T-helper 1 cell treated with Interleukin-12 subunit alpha and Interleukin-12 subunit beta and Interleukin-4 antibody, amounts not matched to agents 30 μg/mL and 1 μg/mL, for 36 hours (primary cell): Measurements from ENCODE around the gene POMT2.
"Not testable (repeated sequence)": the region's sequence is repeated elsewhere in the genome, so short reads cannot be mapped to it uniquely, and the experiment has no call there.

Experiments used
- H3K27ac Mint-ChIP-seq: one replicate; pipeline ENCODE4 v1.8.0; 2021; ENCODE audit warnings: mild to moderate bottlenecking, mixed read lengths
- H3K27me3 Mint-ChIP-seq: one replicate; pipeline ENCODE4 v1.8.0; 2021; ENCODE audit warnings: low read depth, mixed read lengths
- H3K36me3 Mint-ChIP-seq: one replicate; pipeline ENCODE4 v1.8.0; 2021; ENCODE audit warnings: low read depth, mixed read lengths
- H3K4me1 Mint-ChIP-seq: one replicate; pipeline ENCODE4 v1.8.0; 2021; ENCODE audit warnings: low read depth, mixed read lengths
- H3K4me3 Mint-ChIP-seq: one replicate; pipeline ENCODE4 v1.8.0; 2021; ENCODE audit warnings: mild to moderate bottlenecking, moderate library complexity, mixed read lengths
- H3K9me3 Mint-ChIP-seq: one replicate; pipeline ENCODE4 v1.8.0; 2021; ENCODE audit warnings: mixed read lengths

Gene POMT2

GRCh38 chr14:77296906-77297305 is 23.8 kb downstream of the POMT2 start:
- H3K27me3 Mint-ChIP-seq: no peaks in the 10 kb centered on the region
- H3K4me1 Mint-ChIP-seq: no peaks in the 10 kb centered on the region
- H3K9me3 Mint-ChIP-seq: no peaks in the 10 kb centered on the region
- H3K4me3 Mint-ChIP-seq: no peak overlapping the region
- H3K27ac Mint-ChIP-seq: no peak overlapping the region
- no peaks in the 10 kb centered on the region for H3K36me3 Mint-ChIP-seq

GRCh38 chr14:77296155-77296554 is 24.5 kb downstream of the POMT2 start:
- Mint-ChIP-seq H3K27ac (no peak overlapping the region), H3K9me3 (no peaks in the 10 kb centered on the region), H3K4me1 (no peaks in the 10 kb centered on the region), H3K4me3 (no peak overlapping the region), H3K36me3 (no peaks in the 10 kb centered on the region), H3K27me3 (no peaks in the 10 kb centered on the region)

GRCh38 chr14:77290705-77291104 is 30.0 kb downstream of the POMT2 start:
- H3K27ac Mint-ChIP-seq: no peak overlapping the region
- H3K27me3 Mint-ChIP-seq: no peaks in the 10 kb centered on the region
- no peaks in the 10 kb centered on the region for H3K9me3 Mint-ChIP-seq
- no peaks in the 10 kb centered on the region for H3K36me3 Mint-ChIP-seq
- no peak overlapping the region for H3K4me3 Mint-ChIP-seq
- H3K4me1 Mint-ChIP-seq: no peaks in the 10 kb centered on the region

GRCh38 chr14:77286576-77286975 is 34.1 kb downstream of the POMT2 start:
- Mint-ChIP-seq H3K27me3 (no peaks in the 10 kb centered on the region), H3K36me3 (no peaks in the 10 kb centered on the region), H3K4me1 (no peaks in the 10 kb centered on the region), H3K9me3 (no peaks in the 10 kb centered on the region), H3K27ac (no peak overlapping the region), H3K4me3 (no peak overlapping the region)

- Mint-ChIP-seq H3K27ac (no peak overlapping the region), H3K4me3 (no peak overlapping the region)
Measured at GRCh38 chr14:77284466-77284865, 36.2 kb downstream of the POMT2 start.

GRCh38 chr14:77284066-77284465 is 36.6 kb downstream of the POMT2 start:
- no peak overlapping the region for H3K4me3 Mint-ChIP-seq
- H3K36me3 Mint-ChIP-seq: no peaks in the 10 kb centered on the region
- no peaks in the 10 kb centered on the region for H3K4me1 Mint-ChIP-seq
- no peak overlapping the region for H3K27ac Mint-ChIP-seq
- no peaks in the 10 kb centered on the region for H3K9me3 Mint-ChIP-seq
- no peaks in the 10 kb centered on the region for H3K27me3 Mint-ChIP-seq

More at GRCh38 chr14:77284466-77284865, 36.2 kb downstream of the POMT2 start:
- no peaks in the 10 kb centered on the region for H3K4me1 Mint-ChIP-seq
- H3K27me3 Mint-ChIP-seq: no peaks in the 10 kb centered on the region
- no peaks in the 10 kb centered on the region for H3K9me3 Mint-ChIP-seq
- H3K36me3 Mint-ChIP-seq: no peaks in the 10 kb centered on the region

GRCh38 chr14:77281852-77282410 is 38.8 kb downstream of the POMT2 start:
- Mint-ChIP-seq H3K27me3 (no peaks in the 10 kb centered on the region), H3K36me3 (no peaks in the 10 kb centered on the region), H3K4me1 (no peaks in the 10 kb centered on the region), H3K27ac (no peak overlapping the region), H3K9me3 (no peaks in the 10 kb centered on the region), H3K4me3 (no peak overlapping the region)

GRCh38 chr14:77280921-77281320 is 39.8 kb downstream of the POMT2 start:
- not testable (repeated sequence) for H3K9me3 Mint-ChIP-seq, H3K36me3 Mint-ChIP-seq, H3K27me3 Mint-ChIP-seq, H3K4me1 Mint-ChIP-seq, H3K27ac Mint-ChIP-seq, H3K4me3 Mint-ChIP-seq

GRCh38 chr14:77279719-77280118 is 41.0 kb downstream of the POMT2 start:
- H3K4me1 Mint-ChIP-seq: no peaks in the 10 kb centered on the region
- H3K9me3 Mint-ChIP-seq: no peaks in the 10 kb centered on the region
- H3K27ac Mint-ChIP-seq: no peak overlapping the region
- no peak overlapping the region for H3K4me3 Mint-ChIP-seq
- H3K36me3 Mint-ChIP-seq: no peaks in the 10 kb centered on the region
- no peaks in the 10 kb centered on the region for H3K27me3 Mint-ChIP-seq

- Mint-ChIP-seq H3K27ac (no peak overlapping the region), H3K9me3 (no peaks in the 10 kb centered on the region), H3K27me3 (no peaks in the 10 kb centered on the region), H3K36me3 (no peaks in the 10 kb centered on the region), H3K4me3 (no peak overlapping the region), H3K4me1 (no peaks in the 10 kb centered on the region)
Measured at GRCh38 chr14:77278461-77279230, 42.0 kb downstream of the POMT2 start.

- H3K27ac Mint-ChIP-seq: no peak overlapping the region
- H3K27me3 Mint-ChIP-seq: peaks cover 12% of the 10 kb centered on the region
- no peaks in the 10 kb centered on the region for H3K9me3 Mint-ChIP-seq
- no peak overlapping the region for H3K4me3 Mint-ChIP-seq
- H3K4me1 Mint-ChIP-seq: no peaks in the 10 kb centered on the region
- H3K36me3 Mint-ChIP-seq: no peaks in the 10 kb centered on the region
Measured at GRCh38 chr14:77276959-77277358, 43.7 kb downstream of the POMT2 start.

- Mint-ChIP-seq H3K4me1 (no peaks in the 10 kb centered on the region), H3K36me3 (no peaks in the 10 kb centered on the region), H3K27me3 (peaks cover 17% of the 10 kb centered on the region), H3K4me3 (no peak overlapping the region), H3K9me3 (no peaks in the 10 kb centered on the region), H3K27ac (no peak overlapping the region)
Measured at GRCh38 chr14:77276295-77276935, 44.3 kb downstream of the POMT2 start.

- Mint-ChIP-seq H3K36me3 (no peaks in the 10 kb centered on the region), H3K4me1 (no peaks in the 10 kb centered on the region), H3K9me3 (no peaks in the 10 kb centered on the region), H3K4me3 (no peak overlapping the region), H3K27ac (no peak overlapping the region), H3K27me3 (peaks cover 21% of the 10 kb centered on the region)
Measured at GRCh38 chr14:77275601-77276017, 45.1 kb downstream of the POMT2 start.

- Mint-ChIP-seq H3K4me1 (no peaks in the 10 kb centered on the region), H3K4me3 (no peak overlapping the region), H3K36me3 (no peaks in the 10 kb centered on the region), H3K27ac (no peak overlapping the region), H3K9me3 (no peaks in the 10 kb centered on the region), H3K27me3 (peaks cover 23% of the 10 kb centered on the region)
Measured at GRCh38 chr14:77275041-77275580, 45.6 kb downstream of the POMT2 start.

- no peak overlapping the region for H3K27ac Mint-ChIP-seq
- H3K9me3 Mint-ChIP-seq: no peaks in the 10 kb centered on the region
- H3K36me3 Mint-ChIP-seq: no peaks in the 10 kb centered on the region
- H3K4me1 Mint-ChIP-seq: peaks cover 2% of the 10 kb centered on the region
- peaks cover 35% of the 10 kb centered on the region for H3K27me3 Mint-ChIP-seq
- H3K4me3 Mint-ChIP-seq: no peak overlapping the region
Measured at GRCh38 chr14:77273796-77274195, 46.9 kb downstream of the POMT2 start.
